SK-N-MC (cell line): ENCODE results near the gene PRDM16.

ENCODE experiments used
- EZH2 ChIP-seq: fragments of 200-600 bp; sonication (generic); IDR thresholded peaks from one replicate; pipeline ENCODE4 v1.6.1; 2017; ENCODE audit warnings: antibody characterized with exemption
- POLR2AphosphoS5 ChIP-seq: IDR thresholded peaks from 2 replicates; pipeline ENCODE4 v1.6.1; 2012; ENCODE audit warnings: mild to moderate bottlenecking, low read depth, low read length, borderline replicate concordance

DNA sequence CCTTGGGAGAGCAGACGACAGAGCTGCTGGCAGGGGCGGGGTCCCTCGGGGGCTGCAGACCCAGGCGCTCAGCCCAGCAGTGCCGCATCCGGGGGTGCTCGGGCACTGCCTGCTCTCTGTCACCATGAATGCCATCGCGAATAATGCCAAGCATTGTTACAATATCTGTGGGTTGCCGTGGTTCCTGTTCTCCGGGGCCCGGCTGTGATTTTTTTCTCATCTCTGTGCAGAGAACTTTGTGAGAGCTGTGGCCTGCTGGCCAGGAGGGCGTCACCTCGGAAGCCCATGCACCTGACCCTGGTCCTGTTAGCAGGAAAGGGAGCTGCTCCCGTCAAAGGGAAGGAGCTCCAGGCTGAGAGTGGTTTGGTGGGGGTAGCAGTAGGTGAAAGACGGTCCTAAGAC lies 70.4 kb downstream of the PRDM16 start:
- TF ChIP-seq POLR2AphosphoS5 (no peak), EZH2 (no peak)
